ENCODE measurements around the gene ROR1.

The ROR1 gene

DNA sequence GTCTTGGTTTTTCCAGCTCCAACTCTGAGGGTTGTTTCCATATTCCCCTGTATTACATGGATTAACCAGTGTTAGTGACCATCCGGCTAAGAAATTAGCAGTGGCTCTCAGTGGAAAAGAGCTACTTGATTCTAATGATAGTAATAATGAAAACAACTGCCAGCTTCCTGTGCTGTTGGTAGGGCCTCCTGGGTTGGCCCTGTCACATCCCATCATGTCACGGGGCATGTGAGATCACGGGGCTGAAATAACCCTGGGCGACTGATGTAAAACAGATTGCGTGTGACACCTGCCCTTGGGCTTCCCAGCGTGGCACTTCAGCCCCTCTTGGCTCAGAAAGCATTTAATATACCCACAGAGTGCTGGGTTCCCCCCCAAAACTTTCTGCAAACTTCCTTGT lies 149.0 kb downstream of the ROR1 start:
- Histone ChIP-seq H3K9me3 (ENCODE audit: control insufficient read depth in 2 of 2, low read length in 2 of 2) (no peaks in the 10 kb centered on the region), H3K4me1 (ENCODE audit: control insufficient read depth in 2 of 2, insufficient read depth in 2 of 2, low read length in 2 of 2) (peaks cover 0 to 5% of the 10 kb centered on the region in 2 donors), H3K27ac (ENCODE audit: low read depth in 2 of 2, low read length in 2 of 2) (no peak overlapping the region)

DNA sequence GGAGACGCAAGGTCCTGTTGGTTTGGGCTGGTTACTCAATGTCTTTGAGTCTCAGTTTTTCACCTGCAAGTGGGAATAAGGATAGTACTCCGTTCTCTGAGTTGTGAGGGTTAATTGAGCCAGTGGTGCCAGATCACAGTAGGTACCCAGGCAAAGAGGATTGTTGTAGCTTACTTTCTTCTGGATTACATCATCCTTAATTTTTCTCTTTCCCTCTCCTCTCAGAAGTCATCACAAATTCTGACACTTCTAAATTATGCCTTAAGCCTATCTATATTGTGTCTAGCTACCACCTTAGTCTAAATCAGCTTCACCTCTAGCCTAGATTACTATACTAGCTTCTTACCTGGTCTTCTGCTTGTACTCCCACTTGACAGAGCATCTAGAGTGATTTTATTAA lies 149.5 kb downstream of the ROR1 start:
- Histone ChIP-seq H3K9me3 (ENCODE audit: control insufficient read depth in 2 of 2, low read length in 2 of 2) (no peaks in the 10 kb centered on the region), H3K27me3 (ENCODE audit: control insufficient read depth in 2 of 2, insufficient read depth in 2 of 2, low read length in 2 of 2) (no peaks in the 10 kb centered on the region), H3K27ac (ENCODE audit: low read depth in 2 of 2, low read length in 2 of 2) (no peak overlapping the region), H3K36me3 (ENCODE audit: control insufficient read depth in 2 of 2, insufficient read depth in 2 of 2, low read length in 2 of 2) (no peaks in the 10 kb centered on the region), H3K4me1 (ENCODE audit: control insufficient read depth in 2 of 2, insufficient read depth in 2 of 2, low read length in 2 of 2) (peaks cover 0 to 6% of the 10 kb centered on the region in 2 donors), H3K9ac (ENCODE audit: low read depth in 1 of 2, low read length in 2 of 2) (no peak overlapping the region), H3K4me3 (ENCODE audit: low read length in 2 of 2) (no peak overlapping the region)

More for the DNA sequence above, 149.0 kb downstream of the ROR1 start:
- H3K4me3 ChIP-seq (ENCODE audit: low read length in 2 of 2): no peak overlapping the region
- H3K9ac ChIP-seq (ENCODE audit: low read depth in 1 of 2, low read length in 2 of 2): no peak overlapping the region
- H3K36me3 ChIP-seq (ENCODE audit: control insufficient read depth in 2 of 2, insufficient read depth in 2 of 2, low read length in 2 of 2): no peaks in the 10 kb centered on the region
- no peaks in the 10 kb centered on the region for H3K27me3 ChIP-seq (ENCODE audit: control insufficient read depth in 2 of 2, insufficient read depth in 2 of 2, low read length in 2 of 2)

DNA sequence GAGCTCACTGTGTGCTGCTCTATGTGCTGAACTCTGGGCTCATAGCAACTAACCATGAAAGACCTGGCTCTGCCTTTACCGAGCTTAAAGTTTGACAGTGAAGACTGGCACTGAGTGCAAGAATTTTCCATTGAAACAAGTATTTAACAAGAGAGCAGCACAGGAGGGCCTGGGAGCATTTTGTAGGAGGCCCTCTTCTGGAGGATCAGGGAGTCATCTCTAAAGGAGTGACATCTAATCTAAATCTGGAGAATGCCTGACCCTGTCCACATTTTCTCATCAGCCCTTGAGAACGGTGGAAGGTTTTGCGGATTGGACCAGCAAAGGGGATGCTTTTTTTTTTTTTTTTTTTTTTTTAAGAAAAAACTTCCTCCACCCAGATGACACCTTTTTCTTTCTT lies 150.8 kb downstream of the ROR1 start:
- Histone ChIP-seq H3K9me3 (ENCODE audit: control insufficient read depth in 2 of 2, low read length in 2 of 2) (no peaks in the 10 kb centered on the region), H3K9ac (ENCODE audit: low read depth in 1 of 2, low read length in 2 of 2) (no peak overlapping the region), H3K36me3 (ENCODE audit: control insufficient read depth in 2 of 2, insufficient read depth in 2 of 2, low read length in 2 of 2) (no peaks in the 10 kb centered on the region), H3K27me3 (ENCODE audit: control insufficient read depth in 2 of 2, insufficient read depth in 2 of 2, low read length in 2 of 2) (no peaks in the 10 kb centered on the region), H3K4me1 (ENCODE audit: control insufficient read depth in 2 of 2, insufficient read depth in 2 of 2, low read length in 2 of 2) (peaks cover 0 to 11% of the 10 kb centered on the region in 2 donors), H3K4me3 (ENCODE audit: low read length in 2 of 2) (no peak overlapping the region), H3K27ac (ENCODE audit: low read depth in 2 of 2, low read length in 2 of 2) (no peak overlapping the region)

DNA sequence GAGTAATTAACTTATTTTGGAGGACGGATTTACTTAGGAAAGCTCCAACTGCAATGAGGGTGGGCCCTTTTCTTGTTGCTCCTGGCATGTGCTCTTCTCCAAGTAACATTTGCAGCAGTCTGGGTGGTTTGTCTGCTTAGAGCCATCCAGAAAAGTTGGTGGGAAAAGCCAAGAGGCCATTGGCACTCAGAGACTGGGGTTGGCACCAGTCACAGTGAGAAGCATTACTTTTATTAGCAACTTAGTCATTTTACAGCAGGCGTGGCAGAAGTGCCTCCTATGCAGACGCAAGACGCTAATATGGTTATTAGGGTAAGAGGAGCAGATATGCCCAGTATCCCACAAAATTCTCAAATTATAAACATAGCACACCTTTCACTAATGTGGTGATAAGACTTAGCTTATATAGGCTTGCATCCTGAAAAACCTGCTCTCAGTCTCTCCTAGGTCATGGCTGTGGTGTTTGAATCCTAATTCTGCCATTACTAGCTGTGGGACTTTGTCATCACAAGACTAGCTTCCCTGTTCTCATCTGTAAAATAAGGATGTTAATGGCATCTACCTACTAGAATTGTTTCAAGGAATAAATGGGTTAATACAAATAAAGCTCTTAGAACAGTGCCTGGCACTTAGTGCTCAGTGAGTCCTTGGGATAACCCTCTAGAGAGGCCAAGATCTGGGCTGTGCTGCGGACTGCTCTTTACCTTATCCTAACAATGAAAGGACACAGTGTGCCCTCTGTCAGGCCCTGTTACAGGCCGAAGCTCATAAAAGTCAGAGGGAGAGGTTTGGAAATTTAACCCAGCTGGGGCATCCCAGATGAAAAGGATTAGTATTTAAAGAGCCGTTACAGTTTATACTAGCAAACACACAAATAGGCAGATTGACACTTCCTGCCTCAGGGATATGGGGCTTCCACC lies 154.6 kb downstream of the ROR1 start:
- H3K27ac ChIP-seq (ENCODE audit: low read depth in 2 of 2, low read length in 2 of 2): no peak overlapping the region
- H3K9me3 ChIP-seq (ENCODE audit: control insufficient read depth in 2 of 2, low read length in 2 of 2): no peaks in the 10 kb centered on the region
- no peak overlapping the region for H3K4me3 ChIP-seq (ENCODE audit: low read length in 2 of 2)
- peaks cover 0 to 5% of the 10 kb centered on the region in 2 donors for H3K4me1 ChIP-seq (ENCODE audit: control insufficient read depth in 2 of 2, insufficient read depth in 2 of 2, low read length in 2 of 2)
- no peaks in the 10 kb centered on the region for H3K36me3 ChIP-seq (ENCODE audit: control insufficient read depth in 2 of 2, insufficient read depth in 2 of 2, low read length in 2 of 2)
- no peak overlapping the region for H3K9ac ChIP-seq (ENCODE audit: low read depth in 1 of 2, low read length in 2 of 2)
- H3K27me3 ChIP-seq (ENCODE audit: control insufficient read depth in 2 of 2, insufficient read depth in 2 of 2, low read length in 2 of 2): no peaks in the 10 kb centered on the region

DNA sequence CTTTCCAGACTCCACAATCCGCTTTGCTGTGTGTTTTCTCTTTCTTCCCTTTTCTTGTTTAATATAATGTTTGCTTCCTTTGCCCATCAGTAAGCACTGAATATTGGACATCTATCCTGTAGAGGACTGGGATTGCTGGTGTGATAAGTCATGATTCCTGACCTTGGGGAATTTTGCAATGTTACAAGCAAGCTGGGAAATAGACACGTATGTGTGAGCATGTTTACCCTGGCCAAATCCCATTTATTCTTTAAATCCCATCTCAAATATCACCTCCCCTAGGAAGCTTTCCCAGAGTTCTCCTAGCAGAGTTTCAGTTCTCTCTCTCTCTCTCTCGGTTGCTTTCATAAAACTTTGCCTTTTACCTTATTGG lies 155.3 kb downstream of the ROR1 start:
- Histone ChIP-seq H3K9me3 (ENCODE audit: control insufficient read depth in 2 of 2, low read length in 2 of 2) (no peaks in the 10 kb centered on the region), H3K36me3 (ENCODE audit: control insufficient read depth in 2 of 2, insufficient read depth in 2 of 2, low read length in 2 of 2) (no peaks in the 10 kb centered on the region), H3K9ac (ENCODE audit: low read depth in 1 of 2, low read length in 2 of 2) (no peak overlapping the region), H3K27ac (ENCODE audit: low read depth in 2 of 2, low read length in 2 of 2) (no peak overlapping the region), H3K4me3 (ENCODE audit: low read length in 2 of 2) (no peak overlapping the region), H3K4me1 (ENCODE audit: control insufficient read depth in 2 of 2, insufficient read depth in 2 of 2, low read length in 2 of 2) (peaks cover 0 to 5% of the 10 kb centered on the region in 2 donors), H3K27me3 (ENCODE audit: control insufficient read depth in 2 of 2, insufficient read depth in 2 of 2, low read length in 2 of 2) (no peaks in the 10 kb centered on the region)

DNA sequence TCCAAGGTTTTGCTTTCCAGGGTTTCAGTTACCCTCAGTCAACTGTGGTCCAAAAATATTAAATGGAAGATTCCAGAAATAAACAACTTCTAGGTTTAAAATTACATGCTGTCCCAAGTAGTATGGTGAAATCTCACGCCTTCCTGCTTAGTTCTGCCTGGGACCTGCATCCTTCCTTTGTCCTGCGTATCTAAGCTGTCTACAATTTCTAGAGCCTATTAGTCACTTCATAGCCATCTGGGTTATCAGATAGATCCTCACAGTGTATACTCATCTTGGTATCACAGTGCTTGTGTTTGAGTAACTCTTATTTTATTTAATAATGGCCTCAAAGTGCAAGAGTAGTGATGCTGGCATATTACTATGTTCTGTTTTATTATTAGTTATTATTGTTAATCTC lies 157.7 kb downstream of the ROR1 start:
- Histone ChIP-seq H3K9ac (ENCODE audit: low read depth in 1 of 2, low read length in 2 of 2) (no peak overlapping the region), H3K4me3 (ENCODE audit: low read length in 2 of 2) (no peak overlapping the region), H3K27me3 (ENCODE audit: control insufficient read depth in 2 of 2, insufficient read depth in 2 of 2, low read length in 2 of 2) (no peaks in the 10 kb centered on the region), H3K4me1 (ENCODE audit: control insufficient read depth in 2 of 2, insufficient read depth in 2 of 2, low read length in 2 of 2) (peaks cover 0 to 5% of the 10 kb centered on the region in 2 donors), H3K36me3 (ENCODE audit: control insufficient read depth in 2 of 2, insufficient read depth in 2 of 2, low read length in 2 of 2) (no peaks in the 10 kb centered on the region), H3K9me3 (ENCODE audit: control insufficient read depth in 2 of 2, low read length in 2 of 2) (no peaks in the 10 kb centered on the region), H3K27ac (ENCODE audit: low read depth in 2 of 2, low read length in 2 of 2) (no peak overlapping the region)

DNA sequence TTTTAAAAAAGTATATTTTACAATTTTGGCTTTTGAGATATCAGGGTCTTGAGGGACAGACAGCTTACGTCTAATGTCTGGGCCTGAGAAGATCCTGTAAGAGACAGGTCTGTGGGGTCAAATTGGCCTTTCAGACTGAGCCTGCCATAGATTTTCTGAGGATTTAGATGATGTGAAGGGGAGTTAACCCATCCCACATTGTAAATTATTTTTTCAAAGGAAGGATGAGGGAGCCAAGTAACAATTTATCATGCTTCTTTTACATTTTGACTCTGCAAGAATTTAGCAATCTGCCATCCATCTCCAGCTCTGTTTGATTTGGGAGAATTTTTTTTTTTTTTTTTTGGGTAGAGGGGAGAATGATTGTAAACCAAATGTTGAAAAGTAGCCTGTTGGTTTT lies 160.9 kb downstream of the ROR1 start:
- no peaks in the 10 kb centered on the region for H3K4me1 ChIP-seq (ENCODE audit: control insufficient read depth in 2 of 2, insufficient read depth in 2 of 2, low read length in 2 of 2)
- no peaks in the 10 kb centered on the region for H3K36me3 ChIP-seq (ENCODE audit: control insufficient read depth in 2 of 2, insufficient read depth in 2 of 2, low read length in 2 of 2)
- no peaks in the 10 kb centered on the region for H3K9me3 ChIP-seq (ENCODE audit: control insufficient read depth in 2 of 2, low read length in 2 of 2)
- H3K27ac ChIP-seq (ENCODE audit: low read depth in 2 of 2, low read length in 2 of 2): no peak overlapping the region
- no peaks in the 10 kb centered on the region for H3K27me3 ChIP-seq (ENCODE audit: control insufficient read depth in 2 of 2, insufficient read depth in 2 of 2, low read length in 2 of 2)
- no peak overlapping the region for H3K9ac ChIP-seq (ENCODE audit: low read depth in 1 of 2, low read length in 2 of 2)
- no peak overlapping the region for H3K4me3 ChIP-seq (ENCODE audit: low read length in 2 of 2)

DNA sequence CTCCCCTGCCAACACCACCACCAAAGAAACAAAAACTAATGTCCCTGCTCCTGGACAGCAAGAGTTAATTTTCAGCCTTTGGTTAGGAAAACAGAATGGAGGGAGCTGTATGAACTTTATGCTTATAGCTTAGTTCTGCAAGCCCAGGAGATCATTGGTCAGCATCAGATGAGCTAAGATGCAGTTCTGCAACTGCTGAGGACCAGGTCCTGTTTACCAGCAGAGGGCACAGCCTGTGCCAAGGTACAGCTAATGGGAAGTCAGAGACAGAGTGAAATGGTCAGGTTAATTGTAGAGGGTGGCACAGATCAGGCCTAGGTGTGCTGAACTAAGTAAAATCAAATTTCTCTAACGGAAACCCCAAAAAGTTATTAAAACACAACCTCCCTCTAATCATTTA lies 161.3 kb downstream of the ROR1 start:
- no peaks in the 10 kb centered on the region for H3K9me3 ChIP-seq (ENCODE audit: control insufficient read depth in 2 of 2, low read length in 2 of 2)
- no peaks in the 10 kb centered on the region for H3K27me3 ChIP-seq (ENCODE audit: control insufficient read depth in 2 of 2, insufficient read depth in 2 of 2, low read length in 2 of 2)
- no peak overlapping the region for H3K27ac ChIP-seq (ENCODE audit: low read depth in 2 of 2, low read length in 2 of 2)
- H3K36me3 ChIP-seq (ENCODE audit: control insufficient read depth in 2 of 2, insufficient read depth in 2 of 2, low read length in 2 of 2): no peaks in the 10 kb centered on the region
- H3K4me3 ChIP-seq (ENCODE audit: low read length in 2 of 2): no peak overlapping the region
- H3K9ac ChIP-seq (ENCODE audit: low read depth in 1 of 2, low read length in 2 of 2): no peak overlapping the region
- H3K4me1 ChIP-seq (ENCODE audit: control insufficient read depth in 2 of 2, insufficient read depth in 2 of 2, low read length in 2 of 2): no peaks in the 10 kb centered on the region

DNA sequence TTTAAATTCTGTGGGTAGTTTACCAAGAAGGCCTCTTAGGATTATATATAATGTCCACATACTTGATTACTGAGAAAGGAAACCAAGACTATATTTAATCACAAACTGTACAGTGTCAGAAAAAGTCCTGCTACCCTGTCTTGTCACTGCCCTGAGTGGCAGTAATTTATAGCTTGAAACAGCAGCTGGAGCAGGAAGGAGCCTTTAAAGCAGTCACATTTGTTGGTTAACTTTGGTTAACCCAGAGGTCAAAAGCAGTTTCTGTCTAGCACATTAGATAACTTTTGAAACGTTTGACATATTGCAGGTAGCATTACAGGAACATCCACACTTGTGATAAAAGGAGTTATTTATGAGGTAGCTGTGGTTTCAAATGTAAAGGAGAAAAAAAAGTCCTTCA lies 161.7 kb downstream of the ROR1 start:
- H3K4me3 ChIP-seq (ENCODE audit: low read length in 2 of 2): no peak overlapping the region
- H3K4me1 ChIP-seq (ENCODE audit: control insufficient read depth in 2 of 2, insufficient read depth in 2 of 2, low read length in 2 of 2): no peaks in the 10 kb centered on the region
- no peaks in the 10 kb centered on the region for H3K36me3 ChIP-seq (ENCODE audit: control insufficient read depth in 2 of 2, insufficient read depth in 2 of 2, low read length in 2 of 2)
- no peaks in the 10 kb centered on the region for H3K27me3 ChIP-seq (ENCODE audit: control insufficient read depth in 2 of 2, insufficient read depth in 2 of 2, low read length in 2 of 2)
- H3K9ac ChIP-seq (ENCODE audit: low read depth in 1 of 2, low read length in 2 of 2): no peak overlapping the region
- H3K9me3 ChIP-seq (ENCODE audit: control insufficient read depth in 2 of 2, low read length in 2 of 2): no peaks in the 10 kb centered on the region
- no peak overlapping the region for H3K27ac ChIP-seq (ENCODE audit: low read depth in 2 of 2, low read length in 2 of 2)

DNA sequence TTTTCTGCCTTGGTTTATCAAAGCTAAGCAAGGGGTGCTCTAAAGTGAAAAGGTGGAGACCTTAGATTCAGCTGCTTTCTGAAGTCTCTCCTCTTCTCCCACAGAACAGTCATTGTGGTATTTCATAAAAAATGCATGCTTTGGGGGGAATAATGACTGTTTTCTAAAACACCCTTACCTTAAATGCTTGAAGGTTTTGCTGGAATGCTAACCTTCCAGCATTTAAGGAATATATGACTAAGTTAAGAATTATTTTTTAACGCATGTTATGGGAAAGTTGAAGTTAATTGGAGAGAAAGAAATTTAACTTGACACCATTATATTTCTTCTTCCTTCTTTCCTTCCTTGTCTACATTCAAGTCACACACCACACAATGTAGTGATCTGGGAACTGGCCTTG lies 162.5 kb downstream of the ROR1 start:
- Histone ChIP-seq H3K27ac (ENCODE audit: low read depth in 2 of 2, low read length in 2 of 2) (no peak overlapping the region), H3K9ac (ENCODE audit: low read depth in 1 of 2, low read length in 2 of 2) (no peak overlapping the region), H3K36me3 (ENCODE audit: control insufficient read depth in 2 of 2, insufficient read depth in 2 of 2, low read length in 2 of 2) (no peaks in the 10 kb centered on the region), H3K4me1 (ENCODE audit: control insufficient read depth in 2 of 2, insufficient read depth in 2 of 2, low read length in 2 of 2) (no peaks in the 10 kb centered on the region), H3K4me3 (ENCODE audit: low read length in 2 of 2) (no peak overlapping the region), H3K9me3 (ENCODE audit: control insufficient read depth in 2 of 2, low read length in 2 of 2) (no peaks in the 10 kb centered on the region), H3K27me3 (ENCODE audit: control insufficient read depth in 2 of 2, insufficient read depth in 2 of 2, low read length in 2 of 2) (no peaks in the 10 kb centered on the region)

Data from mucosa of rectum (tissue), 2 donors.